Mesendoderm (in vitro differentiated cells): ENCODE results near the gene PSMA1. TPM values are rescaled to one million over a fixed set of nuclear protein-coding genes. Genes with fewer than 3 reads are reported as not detected.
"Not testable (repeated sequence)": the region's sequence is repeated elsewhere in the genome, so short reads cannot be mapped to it uniquely, and the experiment has no call there.

Source experiments
- DNase-seq: peaks from one replicate; pipeline ENCODE4 v3.0.0; 2013
- H2AK5ac ChIP-seq: 2 replicates; pipeline ENCODE4 v1.6.1; 2013; ENCODE audit warnings: low read length, inconsistent platforms
- H2BK120ac ChIP-seq: 2 replicates; pipeline ENCODE4 v1.6.1; 2013; ENCODE audit warnings: low read depth, mild to moderate bottlenecking, low read length, moderate library complexity, mixed read lengths
- H2BK15ac ChIP-seq: replicated peaks from 2 replicates; pipeline ENCODE4 v1.6.1; 2013; ENCODE audit warnings: low read depth, mild to moderate bottlenecking, moderate library complexity
- H2BK5ac ChIP-seq: 2 replicates; pipeline ENCODE4 v1.6.1; 2013; ENCODE audit warnings: low read length, inconsistent platforms
- H3K18ac ChIP-seq: 2 replicates; pipeline ENCODE4 v1.6.1; 2013; ENCODE audit warnings: mild to moderate bottlenecking, low read length, mixed read lengths
- H3K23ac ChIP-seq: one replicate; pipeline ENCODE4 v1.6.1; 2013; ENCODE audit warnings: low read length
- H3K27ac ChIP-seq: 2 replicates; pipeline ENCODE4 v1.5.1; 2013; ENCODE audit warnings: low read depth, mild to moderate bottlenecking, inconsistent platforms, low read length, moderate library complexity
- H3K27me3 ChIP-seq: 2 replicates; pipeline ENCODE4 v1.6.1; 2013; ENCODE audit warnings: low read length, control low read depth, mild to moderate bottlenecking, inconsistent platforms; ENCODE audit not compliant: insufficient read depth, poor library complexity
- H3K36me3 ChIP-seq: 2 replicates; pipeline ENCODE4 v1.6.1; 2013; ENCODE audit warnings: low read length, inconsistent platforms; ENCODE audit not compliant: control insufficient read depth, insufficient read depth
- H3K4ac ChIP-seq: one replicate; pipeline ENCODE4 v1.6.1; 2013; ENCODE audit warnings: low read depth, mild to moderate bottlenecking, low read length, moderate library complexity
- H3K4me1 ChIP-seq: 2 replicates; pipeline ENCODE4 v1.6.1; 2013; ENCODE audit warnings: low read depth, low read length, inconsistent platforms; ENCODE audit not compliant: control insufficient read depth
- H3K4me2 ChIP-seq: 2 replicates; pipeline ENCODE4 v1.6.1; 2013; ENCODE audit warnings: low read length
- H3K4me3 ChIP-seq: 2 replicates; pipeline ENCODE4 v1.5.1; 2013; ENCODE audit warnings: mild to moderate bottlenecking, low read length
- H3K56ac ChIP-seq: one replicate; pipeline ENCODE4 v1.6.1; 2013; ENCODE audit warnings: low read length
- H3K79me1 ChIP-seq: 2 replicates; pipeline ENCODE4 v1.6.1; 2013; ENCODE audit warnings: low read length, inconsistent platforms
- H3K79me2 ChIP-seq: 2 replicates; pipeline ENCODE4 v1.6.1; 2013; ENCODE audit warnings: mild to moderate bottlenecking, low read length; ENCODE audit not compliant: control insufficient read depth, insufficient read depth
- H3K9ac ChIP-seq: 2 replicates; pipeline ENCODE4 v1.6.1; 2013; ENCODE audit warnings: low read length, inconsistent platforms
- H4K5ac ChIP-seq: one replicate; pipeline ENCODE4 v1.6.1; 2013; ENCODE audit warnings: low read length
- H4K8ac ChIP-seq: one replicate; pipeline ENCODE4 v1.6.1; 2013; ENCODE audit warnings: low read depth, mild to moderate bottlenecking, control low read depth, low read length, moderate library complexity
- WGBS: extraction: QIAGEN DNeasy Blood & Tissue Kit; methylation state at CpG from one replicate; pipeline ENCODE4 v1.1.7; 2013; ENCODE audit warnings: low lambda C conversion rate, missing lambda C conversion rate; ENCODE audit not compliant: insufficient coverage; ENCODE audit errors: extremely low coverage; 5-methylcytosine and 5-hydroxymethylcytosine counted together
- polyA plus RNA-seq, 2 experiments: library from polyadenylated mRNA; stranded (reverse); fragments of 200-250 nt; gene quantifications; one replicate each; pipeline ENCODE4 v1.2.3, GENCODE V29; 2013

Gene PSMA1
- 282 TPM for polyA plus RNA-seq (2013, experiment 1 of 2)
- polyA plus RNA-seq (2013, experiment 2 of 2) = 280 TPM

DNA sequence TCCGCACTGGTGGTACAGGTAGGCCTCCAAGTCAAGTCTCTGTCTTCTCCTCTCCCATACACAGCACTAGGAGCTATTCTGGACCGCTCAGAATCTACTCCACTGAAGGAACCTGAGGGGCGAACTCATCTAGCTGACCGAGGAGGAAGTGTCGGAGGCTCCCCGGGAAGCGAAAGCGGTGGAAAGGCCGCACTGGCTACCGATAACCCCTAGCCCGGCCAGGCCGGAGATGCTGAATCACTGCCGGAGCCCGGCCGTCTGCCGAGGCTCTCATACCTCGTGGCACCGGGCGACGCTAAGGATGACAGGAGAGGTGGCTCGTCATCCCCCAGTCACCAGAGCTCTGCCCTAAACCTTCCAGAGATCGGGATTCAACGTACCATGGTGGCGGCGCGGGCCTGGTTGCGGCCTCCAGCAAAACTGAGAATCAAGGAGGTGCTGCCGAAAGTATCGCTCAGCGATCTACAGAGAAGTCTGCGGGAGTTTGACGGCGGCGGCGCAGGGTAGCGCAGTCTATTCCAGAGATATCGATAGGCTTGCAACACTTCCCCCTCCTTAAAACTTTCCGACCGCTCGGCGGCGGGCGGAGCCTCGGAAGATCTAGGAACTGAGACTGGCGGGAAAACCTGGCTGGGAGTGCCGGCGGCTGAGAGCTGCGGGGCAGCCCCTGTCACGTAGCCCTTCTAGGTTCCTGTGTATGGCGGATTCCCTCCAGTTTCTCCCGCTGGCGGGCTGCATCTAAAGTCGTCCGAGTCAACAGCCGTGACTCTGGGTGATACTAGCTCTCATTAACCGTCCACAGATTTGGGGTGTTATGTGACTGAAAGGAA lies at the start of gene PSMA1:
Gene PSMA1, minus strand, starts transcription at position 470 of the 830 bp plus-strand sequence. Its CDS starts 87 bp downstream, at position 383.
- peak within 1 kb of the TSS; percentile 39 for H4K8ac ChIP-seq
- H3K27me3 ChIP-seq = no peaks in the 10 kb centered on the region
- no CpG with 5 or more reads among the region's 56 CpGs for WGBS
- peak within 1 kb of the TSS; percentile 31 for H2BK120ac ChIP-seq
- H2AK5ac ChIP-seq = no peak within 1 kb of the TSS
- H3K23ac ChIP-seq = peak within 1 kb of the TSS; percentile 56
- H3K79me2 ChIP-seq = peaks cover 14% of the 10 kb centered on the region
- peak within 1 kb of the TSS; percentile 99 for H3K4me3 ChIP-seq
- H3K4me2 ChIP-seq = peak within 1 kb of the TSS; percentile 76
- H4K5ac ChIP-seq = peak within 1 kb of the TSS; percentile 44
- H3K36me3 ChIP-seq = no peaks in the 10 kb centered on the region
- peak within 1 kb of the TSS; percentile 84 for H2BK5ac ChIP-seq
- H3K9ac ChIP-seq = peak within 1 kb of the TSS; percentile 98
- peak within 1 kb of the TSS; percentile 72 for H3K18ac ChIP-seq
- H2BK15ac ChIP-seq = no peak within 1 kb of the TSS
- no peaks in the 10 kb centered on the region for H3K4me1 ChIP-seq
- peak; percentile 99 for DNase-seq
- H3K56ac ChIP-seq = peak within 1 kb of the TSS; percentile 98
- H3K79me1 ChIP-seq = peaks cover 6% of the 10 kb centered on the region
- H3K4ac ChIP-seq = peak within 1 kb of the TSS; percentile 82
- H3K27ac ChIP-seq = peak within 1 kb of the TSS; percentile 87

- H4K8ac ChIP-seq, H3K18ac ChIP-seq, H3K56ac ChIP-seq, H3K36me3 ChIP-seq, H4K5ac ChIP-seq, H2BK5ac ChIP-seq, H3K79me1 ChIP-seq, H3K27me3 ChIP-seq, H3K23ac ChIP-seq, DNase-seq, H2BK15ac ChIP-seq, H3K4me3 ChIP-seq, H2BK120ac ChIP-seq, H3K4me2 ChIP-seq, H3K27ac ChIP-seq, H3K4me1 ChIP-seq, H3K4ac ChIP-seq, H3K9ac ChIP-seq, H2AK5ac ChIP-seq, H3K79me2 ChIP-seq: not testable (repeated sequence)
- WGBS = no CpG with 5 or more reads among the region's 6 CpGs
These were observed 49.3 kb upstream of the PSMA1 start for GRCh38 chr11:14569516-14569915.

DNA sequence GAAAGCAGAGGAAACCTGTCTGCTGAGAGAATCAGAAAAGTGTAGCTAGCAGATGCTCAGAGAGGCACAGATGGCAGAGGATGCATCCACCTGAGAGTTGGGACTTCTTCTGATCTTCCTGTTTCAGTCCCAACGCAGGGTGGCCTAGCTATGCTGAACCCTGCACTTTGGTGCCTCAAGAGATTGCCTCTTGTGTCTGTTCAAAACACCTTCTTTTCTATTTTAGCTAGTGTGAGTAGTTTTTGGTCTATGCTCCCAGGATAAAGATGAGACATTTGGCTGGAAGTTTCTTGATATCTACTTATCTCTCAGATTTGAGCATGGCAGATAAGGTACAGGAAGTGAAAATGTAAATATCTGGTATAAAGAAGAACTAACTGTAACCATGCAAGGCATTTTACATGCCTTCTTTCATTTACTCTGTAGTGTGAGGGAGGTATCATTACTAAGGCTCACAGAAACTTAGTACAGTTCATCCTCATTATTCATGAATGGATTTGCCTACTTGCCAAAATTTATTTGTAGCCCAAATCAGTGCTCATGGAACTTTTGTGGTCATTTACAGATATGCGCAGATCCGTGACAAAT lies 47.0 kb upstream of the PSMA1 start:
- no peak for DNase-seq
- Histone ChIP-seq H2BK120ac (no peak overlapping the region), H3K79me1 (no peaks in the 10 kb centered on the region), H3K56ac (no peak overlapping the region), H4K5ac (no peak overlapping the region), H2BK15ac (no peak overlapping the region), H2BK5ac (no peak overlapping the region), H3K23ac (no peak overlapping the region), H3K4me3 (no peak overlapping the region), H3K4ac (no peak overlapping the region), H3K36me3 (no peaks in the 10 kb centered on the region), H2AK5ac (no peak overlapping the region), H3K4me1 (no peaks in the 10 kb centered on the region), H3K9ac (no peak overlapping the region), H3K4me2 (no peak overlapping the region), H3K27me3 (no peaks in the 10 kb centered on the region), H3K18ac (no peak overlapping the region), H3K79me2 (no peaks in the 10 kb centered on the region), H4K8ac (no peak overlapping the region), H3K27ac (no peak overlapping the region)
- WGBS = no CpG with 5 or more reads among the region's 3 CpGs

GRCh38 chr11:14566331-14567063 lies 46.3 kb upstream of the PSMA1 start:
- Histone ChIP-seq H3K79me2 (no peaks in the 10 kb centered on the region), H2BK120ac (no peak overlapping the region), H3K56ac (no peak overlapping the region), H3K4me2 (no peak overlapping the region), H2AK5ac (no peak overlapping the region), H3K18ac (no peak overlapping the region), H4K5ac (no peak overlapping the region), H3K27ac (no peak overlapping the region), H3K9ac (no peak overlapping the region), H3K23ac (no peak overlapping the region), H3K4me1 (no peaks in the 10 kb centered on the region), H2BK5ac (no peak overlapping the region), H3K4me3 (no peak overlapping the region), H3K79me1 (no peaks in the 10 kb centered on the region), H4K8ac (no peak overlapping the region), H2BK15ac (no peak overlapping the region), H3K27me3 (no peaks in the 10 kb centered on the region), H3K36me3 (no peaks in the 10 kb centered on the region), H3K4ac (no peak overlapping the region)
- WGBS = no CpG with 5 or more reads among the region's 3 CpGs
- no peak for DNase-seq

GRCh38 chr11:14565845-14566244 lies 45.7 kb upstream of the PSMA1 start:
- Histone ChIP-seq H3K27ac (no peak overlapping the region), H3K23ac (no peak overlapping the region), H3K27me3 (no peaks in the 10 kb centered on the region), H3K79me1 (no peaks in the 10 kb centered on the region), H4K8ac (no peak overlapping the region), H3K56ac (no peak overlapping the region), H3K4me3 (no peak overlapping the region), H3K4ac (no peak overlapping the region), H3K36me3 (no peaks in the 10 kb centered on the region), H3K18ac (no peak overlapping the region), H2BK120ac (no peak overlapping the region), H2AK5ac (no peak overlapping the region), H3K4me1 (no peaks in the 10 kb centered on the region), H2BK15ac (no peak overlapping the region), H3K9ac (no peak overlapping the region), H4K5ac (no peak overlapping the region), H3K79me2 (no peaks in the 10 kb centered on the region), H3K4me2 (no peak overlapping the region), H2BK5ac (no peak overlapping the region)
- WGBS = no CpG with 5 or more reads among the region's 2 CpGs
- DNase-seq = peak; percentile 74
